HG03095 (cell line): ENCODE measurements around the gene HDAC11.

Experiments used
- ATAC-seq: cut with Tn5 transposase; IDR thresholded peaks from one replicate; pipeline ENCODE4 v1.9.1; 2021; ENCODE audit warnings: moderate library complexity; ENCODE audit not compliant: unreplicated experiment

HDAC11 gene

GRCh38 chr3:13539671-13540070 lies 59.6 kb downstream of the HDAC11 start:
- ATAC-seq = no peak

GRCh38 chr3:13540297-13540995 lies 60.3 kb downstream of the HDAC11 start:
- ATAC-seq = no peak

- ATAC-seq = no peak
Observed at GRCh38 chr3:13541691-13542090, 61.6 kb downstream of the HDAC11 start.

- ATAC-seq = no peak
Observed at GRCh38 chr3:13542142-13542541, 62.0 kb downstream of the HDAC11 start.

GRCh38 chr3:13543253-13543652 lies 63.1 kb downstream of the HDAC11 start:
- ATAC-seq = no peak

GRCh38 chr3:13544293-13544831 lies 64.3 kb downstream of the HDAC11 start:
- ATAC-seq = no peak

- no peak for ATAC-seq
Observed at GRCh38 chr3:13544951-13545651, 65.0 kb downstream of the HDAC11 start.

- no peak for ATAC-seq
Observed at GRCh38 chr3:13545952-13546454, 65.9 kb downstream of the HDAC11 start.

GRCh38 chr3:13546667-13547171 lies 66.6 kb downstream of the HDAC11 start:
- no peak for ATAC-seq

GRCh38 chr3:13547591-13548371 lies 67.7 kb downstream of the HDAC11 start:
- no peak for ATAC-seq

- no peak for ATAC-seq
Observed at GRCh38 chr3:13548696-13549622, 68.9 kb downstream of the HDAC11 start, which contains the start of gene FBLN2. TSS of gene FBLN2 (plus strand) at chr3:13549125. CDS start at chr3:13570356, 21,231 bp downstream.

- no peak for ATAC-seq
Observed at GRCh38 chr3:13549623-13550422, 69.7 kb downstream of the HDAC11 start.

GRCh38 chr3:13550423-13550690 lies 70.3 kb downstream of the HDAC11 start:
- no peak for ATAC-seq

- ATAC-seq = no peak
Observed at GRCh38 chr3:13550791-13551360, 70.8 kb downstream of the HDAC11 start.

- no peak for ATAC-seq
Observed at GRCh38 chr3:13552857-13553652, 72.9 kb downstream of the HDAC11 start.

GRCh38 chr3:13553686-13554085 lies 73.6 kb downstream of the HDAC11 start:
- ATAC-seq = no peak

GRCh38 chr3:13555753-13556152 lies 75.6 kb downstream of the HDAC11 start:
- no peak for ATAC-seq
